H1 (cell line): ENCODE results near the gene CHSY1. TPM values are rescaled to one million over a fixed set of nuclear protein-coding genes. Genes with fewer than 3 reads are reported as not detected.

Source experiments
- CTCF ChIA-PET: fragments of 300-600 bp; sonication (Branson Sonifier 250); formaldehyde crosslinking; loops from one replicate; lab custom pipeline; 2021; ENCODE audit not compliant: partially characterized antibody; lab: Charles Lee
- POLR2A ChIA-PET: fragments of 300-600 bp; sonication (Branson Sonifier 250); formaldehyde crosslinking; loops from one replicate; lab custom pipeline; 2021; ENCODE audit warnings: inconsistent platforms; ENCODE audit not compliant: partially characterized antibody; lab: Charles Lee
- DNase-seq, 2 experiments: peaks; one replicate each; pipeline versions ENCODE4 v3.0.0 to v3.0.0-alpha.2; 2010 to 2022; ENCODE audit warnings: low spot score in 2 of 2, low read depth in 1 of 2, mixed read lengths in 1 of 2
- FAIRE-seq: peaks from 2 replicates; lab custom pipeline; 2011; peaks lifted over from hg19 to GRCh38; lab: Jason Lieb, UNC
- H2AFZ ChIP-seq: 2 replicates; pipeline ENCODE4 v1.8.1; 2012; ENCODE audit warnings: low read length, inconsistent platforms
- H2AK5ac ChIP-seq: 2 replicates; pipeline ENCODE4 v1.6.1; 2013; ENCODE audit warnings: low read depth, low read length
- H2BK120ac ChIP-seq: replicated peaks from 2 replicates; pipeline ENCODE3; 2013; ENCODE audit warnings: low read depth, low read length, inconsistent platforms
- H2BK12ac ChIP-seq: 2 replicates; pipeline ENCODE4 v1.6.1; 2013; ENCODE audit warnings: low read depth, low read length
- H2BK15ac ChIP-seq: 2 replicates; pipeline ENCODE4 v1.6.1; 2013; ENCODE audit warnings: low read length
- H2BK20ac ChIP-seq: 2 replicates; pipeline ENCODE4 v1.6.1; 2013; ENCODE audit warnings: low read length
- H2BK5ac ChIP-seq: 2 replicates; pipeline ENCODE4 v1.6.1; 2013; ENCODE audit warnings: low read depth, low read length
- H3K14ac ChIP-seq: 2 replicates; pipeline ENCODE4 v1.6.1; 2013; ENCODE audit warnings: inconsistent platforms; ENCODE audit not compliant: insufficient read length
- H3K18ac ChIP-seq: 2 replicates; pipeline ENCODE4 v1.6.1; 2013; ENCODE audit warnings: low read length; ENCODE audit errors: extremely low read depth
- H3K23ac ChIP-seq: 2 replicates; pipeline ENCODE4 v1.6.1; 2013; ENCODE audit warnings: inconsistent platforms; ENCODE audit not compliant: insufficient read length
- H3K23me2 ChIP-seq: 2 replicates; pipeline ENCODE4 v1.6.1; 2013; ENCODE audit warnings: low read depth, low read length
- H3K27ac ChIP-seq: 2 replicates; pipeline ENCODE4 v1.6.1; 2011; ENCODE audit warnings: low read depth, low read length, inconsistent platforms
- H3K27me3 ChIP-seq, 4 experiments: replicated peaks in 1 of 4; 1 replicate in 1 of 4; 2 replicates in 3 of 4; pipeline versions ENCODE4 v1.6.1 to v1.8.1; 2011 to 2013; ENCODE audit warnings: low read length in 3 of 4, mild to moderate bottlenecking in 3 of 4, inconsistent platforms in 2 of 4, mixed read lengths in 2 of 4, moderate library complexity in 1 of 4; ENCODE audit not compliant: control insufficient read depth in 3 of 4, insufficient read depth in 3 of 4; ENCODE audit errors: extremely low read depth in 1 of 4
- H3K36me3 ChIP-seq, 4 experiments: 2 replicates each; pipeline versions ENCODE4 v1.6.1 to v1.8.1; 2011 to 2013; ENCODE audit warnings: mild to moderate bottlenecking in 4 of 4, low read length in 3 of 4, moderate library complexity in 2 of 4, control low read depth in 1 of 4, inconsistent platforms in 1 of 4; ENCODE audit not compliant: insufficient read depth in 4 of 4, control insufficient read depth in 2 of 4
- H3K4ac ChIP-seq: replicated peaks from 2 replicates; pipeline ENCODE3; 2013; ENCODE audit warnings: low read length, low read depth, mixed read lengths, inconsistent platforms; ENCODE audit not compliant: insufficient read length
- H3K4me1 ChIP-seq, 4 experiments: replicated peaks in 1 of 4; 1 replicate in 1 of 4; 2 replicates in 3 of 4; pipeline versions ENCODE4 v1.6.1 to v1.8.1; 2011 to 2013; ENCODE audit warnings: low read length in 3 of 4, inconsistent platforms in 2 of 4, mixed read lengths in 1 of 4; ENCODE audit not compliant: insufficient read depth in 4 of 4, control insufficient read depth in 3 of 4
- H3K4me2 ChIP-seq, 2 experiments: 2 replicates each; pipeline versions ENCODE4 v1.6.1 to v1.8.1; 2011 to 2013; ENCODE audit warnings: low read depth in 2 of 2, low read length in 2 of 2, control low read depth in 1 of 2, inconsistent platforms in 1 of 2, mild to moderate bottlenecking in 1 of 2; ENCODE audit not compliant: insufficient read depth in 1 of 2
- H3K4me3 ChIP-seq, 4 experiments: fragments of 200-600, 300-600 bp in 1 of 4; sonication (generic), shearing (Covaris generic), sonication (Bioruptor Twin) in 1 of 4; 2 replicates each; pipeline versions ENCODE4 v1.5.1 to v1.8.1; 2011 to 2016; ENCODE audit warnings: low read length in 4 of 4, low read depth in 3 of 4, control low read depth in 2 of 4, inconsistent platforms in 2 of 4, mild to moderate bottlenecking in 2 of 4, mixed read lengths in 1 of 4, moderate library complexity in 1 of 4; ENCODE audit not compliant: insufficient read depth in 2 of 4; ENCODE audit errors: extremely low read depth in 1 of 4
- H3K56ac ChIP-seq: replicated peaks from 2 replicates; pipeline ENCODE3; 2013; ENCODE audit warnings: low read depth, mild to moderate bottlenecking, mixed read lengths, low read length, inconsistent platforms; ENCODE audit not compliant: insufficient read length
- H3K79me1 ChIP-seq: 2 replicates; pipeline ENCODE4 v1.6.1; 2013; ENCODE audit warnings: low read depth, low read length, control low read depth
- H3K79me2 ChIP-seq, 2 experiments: 2 replicates each; pipeline versions ENCODE4 v1.6.1 to v1.8.1; 2012 to 2013; ENCODE audit warnings: low read length in 2 of 2, mild to moderate bottlenecking in 2 of 2, inconsistent platforms in 1 of 2; ENCODE audit not compliant: insufficient read depth in 2 of 2, control insufficient read depth in 1 of 2
- H3K9ac ChIP-seq, 4 experiments: replicated peaks in 1 of 4; 1 replicate in 1 of 4; 2 replicates in 3 of 4; pipeline versions ENCODE4 v1.6.1 to v1.8.1; 2011 to 2013; ENCODE audit warnings: low read depth in 3 of 4, low read length in 3 of 4, control low read depth in 2 of 4, mild to moderate bottlenecking in 2 of 4, moderate library complexity in 2 of 4, inconsistent platforms in 1 of 4; ENCODE audit errors: extremely low read depth in 1 of 4
- H3K9me3 ChIP-seq, 2 experiments: 2 replicates each; pipeline versions ENCODE4 v1.6.1 to v1.8.1; 2012 to 2013; ENCODE audit warnings: mild to moderate bottlenecking in 2 of 2, moderate library complexity in 2 of 2, control low read depth in 1 of 2, inconsistent platforms in 1 of 2, low read depth in 1 of 2, low read length in 1 of 2, mixed read lengths in 1 of 2; ENCODE audit not compliant: insufficient read depth in 2 of 2
- H4K20me1 ChIP-seq, 2 experiments: replicated peaks in 1 of 2; 2 replicates each; pipeline versions ENCODE3 to v1.8.1; 2011 to 2013; ENCODE audit warnings: inconsistent platforms in 2 of 2, low read length in 2 of 2, mild to moderate bottlenecking in 1 of 2; ENCODE audit not compliant: insufficient read depth in 2 of 2, control insufficient read depth in 1 of 2
- H4K5ac ChIP-seq: 2 replicates; pipeline ENCODE4 v1.6.1; 2013; ENCODE audit warnings: low read length, low read depth, mixed read lengths, inconsistent platforms; ENCODE audit not compliant: insufficient read length
- H4K8ac ChIP-seq: 2 replicates; pipeline ENCODE4 v1.8.0; 2013; ENCODE audit warnings: mild to moderate bottlenecking, moderate library complexity, low read length, inconsistent platforms; ENCODE audit not compliant: insufficient read depth; ENCODE audit errors: extremely low read depth
- H4K91ac ChIP-seq: replicated peaks from 2 replicates; pipeline ENCODE3; 2013; ENCODE audit warnings: low read length, mixed read lengths, inconsistent platforms; ENCODE audit not compliant: insufficient read length
- CREB1 ChIP-seq: IDR thresholded peaks from 2 replicates; pipeline ENCODE4 v1.6.1; 2012; ENCODE audit warnings: inconsistent platforms
- EZH2 ChIP-seq: fragments of 200-600 bp; sonication (generic); IDR thresholded peaks from 2 replicates; pipeline ENCODE4 v1.7.1; 2012; ENCODE audit warnings: low read depth, mild to moderate bottlenecking, moderate library complexity, low read length, inconsistent platforms; ENCODE audit not compliant: severe bottlenecking
- GTF2F1 ChIP-seq: IDR thresholded peaks from 2 replicates; pipeline ENCODE4 v1.6.1; 2012; ENCODE audit warnings: low read depth, low read length, improper control_type of control experiment, borderline replicate concordance
- JUND ChIP-seq: IDR thresholded peaks from 2 replicates; pipeline ENCODE4 v1.6.1; 2011; ENCODE audit warnings: mild to moderate bottlenecking, improper control_type of control experiment, low read length
- MAFK ChIP-seq: IDR thresholded peaks from 2 replicates; pipeline ENCODE4 v1.6.1; 2012; ENCODE audit warnings: low read depth, mild to moderate bottlenecking, improper control_type of control experiment, low read length
- NRF1 ChIP-seq: IDR thresholded peaks from 2 replicates; pipeline ENCODE4 v1.6.1; 2011; ENCODE audit warnings: mild to moderate bottlenecking, low read depth, low read length, improper control_type of control experiment
- SAP30 ChIP-seq: fragments of 300-600 bp; sonication (generic); IDR thresholded peaks from 2 replicates; pipeline ENCODE4 v1.7.1; 2012; ENCODE audit warnings: low read length, moderate library complexity, mild to moderate bottlenecking, inconsistent platforms; ENCODE audit not compliant: insufficient read depth, insufficient replicate concordance
- TAF1 ChIP-seq: IDR thresholded peaks from 2 replicates; pipeline ENCODE4 v1.6.1; 2011; ENCODE audit warnings: mild to moderate bottlenecking, low read depth, low read length
- WGBS, 2 experiments: shearing (Covaris generic) in 1 of 2; methylation state at CpG; one replicate each; pipeline versions ENCODE4 v1.1.6 to v1.1.7; 2013 to 2015; ENCODE audit warnings: low lambda C conversion rate in 2 of 2, mixed read lengths in 2 of 2, inconsistent platforms in 1 of 2, low coverage in 1 of 2, missing lambda C conversion rate in 1 of 2; ENCODE audit not compliant: insufficient replicate concordance in 2 of 2, insufficient coverage in 1 of 2, insufficient read length in 1 of 2; ENCODE audit errors: extremely low coverage in 1 of 2, missing lambda C conversion rate in 1 of 2; 5-methylcytosine and 5-hydroxymethylcytosine counted together
- polyA plus RNA-seq, 7 experiments: library from polyadenylated mRNA; depleted of rRNA in 3 of 7; stranded (reverse) in 5 of 7; unstranded in 2 of 7; fragments of >200 nt in 5 of 7; fragments of 200-250 nt in 2 of 7; gene quantifications; 1 replicate in 5 of 7; 2 replicates in 1 of 7; 4 replicates in 1 of 7; pipeline versions ENCODE4 v1.2.1 to v1.2.3, GENCODE V29; 2011 to 2013; ENCODE audit warnings: missing spikeins in 2 of 7, mixed read lengths in 2 of 7
- total RNA-seq: library from RNA; stranded (reverse); fragmentation: NEBNext Ultra II Directional; extraction: Animal tissue kit (Norgen Biotek cat#: 25700); gene quantifications from 2 replicates; pipeline ENCODE4 v1.2.1, GENCODE V29; 2021
- TF ChIP-seq, protein P1 (sequence below): IDR thresholded peaks from 2 replicates; pipeline ENCODE4 v1.6.1; 2011; ENCODE audit warnings: low read depth, mild to moderate bottlenecking, low read length; ENCODE audit not compliant: insufficient read depth

Gene CHSY1
- total and polyA plus RNA-seq, 2 of the 8 experiments (the other 6 are each of a cell fraction or from before 2014, with no cell fraction given), result 24.9 to 60.7 TPM

DNA sequence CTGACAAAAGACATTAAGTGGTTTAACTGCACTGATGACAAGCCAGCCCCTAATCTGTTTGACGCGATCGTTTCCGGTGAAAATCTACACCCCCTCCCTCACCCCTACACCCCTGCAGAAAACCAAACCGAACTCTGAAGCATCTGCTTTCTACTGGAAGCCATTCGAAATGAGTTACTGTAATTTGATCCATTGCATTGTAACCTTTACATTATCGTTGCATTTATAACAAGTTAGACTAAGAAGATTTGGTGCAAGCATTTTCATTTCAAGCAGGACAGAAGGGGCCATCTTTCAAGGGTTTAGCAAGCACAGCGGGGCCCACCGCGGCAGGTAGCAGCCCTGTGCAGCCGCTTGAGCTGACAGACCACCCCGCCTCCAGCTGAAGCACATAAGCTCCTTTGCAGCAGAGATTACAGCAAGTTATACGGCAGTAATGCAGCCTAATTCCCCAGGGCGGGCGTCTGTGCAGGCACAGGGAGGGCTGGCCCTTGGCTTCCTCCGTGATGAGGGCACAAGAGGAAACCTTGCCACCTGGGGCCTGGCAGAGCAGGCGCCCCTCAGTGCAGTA, 79.3 kb downstream of the CHSY1 start:
- H3K9me3 ChIP-seq, result no peaks in the 10 kb centered on the region
- no peak overlapping the region for H3K4me2 ChIP-seq
- no peak overlapping the region for H2AK5ac ChIP-seq
- no peak for TF ChIP-seq EZH2
- TF ChIP-seq TAF1, result no peak
- no peak for TF ChIP-seq CREB1
- no peak for TF ChIP-seq GTF2F1
- no peak for TF ChIP-seq MAFK
- TF ChIP-seq SAP30, result no peak
- TF ChIP-seq, protein P1, sequence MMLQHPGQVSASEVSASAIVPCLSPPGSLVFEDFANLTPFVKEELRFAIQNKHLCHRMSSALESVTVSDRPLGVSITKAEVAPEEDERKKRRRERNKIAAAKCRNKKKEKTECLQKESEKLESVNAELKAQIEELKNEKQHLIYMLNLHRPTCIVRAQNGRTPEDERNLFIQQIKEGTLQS, result no peak
- TF ChIP-seq JUND, result no peak
- no peak for TF ChIP-seq NRF1

More for the DNA sequence above, 79.3 kb downstream of the CHSY1 start:
- Histone ChIP-seq H4K8ac (peak overlapping the region; percentile 8), H3K4me3 (no peak overlapping the region), H2BK12ac (no peak overlapping the region), H2BK120ac (no peak overlapping the region), H3K79me2 (peaks cover 0 to 7% of the 10 kb centered on the region in 2 experiments; a peak in 2 of 4 replicates), H2AFZ (no peak overlapping the region), H2BK20ac (no peak overlapping the region), H3K36me3 (peaks cover 0 to 6% (median 4%) of the 10 kb centered on the region in 4 experiments; a peak in 3 of 8 replicates), H4K5ac (no peak overlapping the region), H3K23ac (no peak overlapping the region), H3K79me1 (no peaks in the 10 kb centered on the region; the same call in 1 of the 2 replicates), H2BK5ac (0 out of 2 replicates have a peak overlapping the region, but pooled peaks have one; percentile 4), H2BK15ac (no peak overlapping the region), H3K27me3 (no peaks in the 10 kb centered on the region), H3K14ac (no peak overlapping the region), H3K23me2 (no peaks in the 10 kb centered on the region; the same call in 1 of the 2 replicates), H4K91ac (no peak overlapping the region), H3K4me1 (peaks cover 0 to 15% (median under 1%) of the 10 kb centered on the region in 4 experiments; a peak in 4 of 7 replicates), H3K18ac (no peak overlapping the region), H3K9ac (no peak overlapping the region), H3K4ac (no peak overlapping the region), H3K56ac (no peak overlapping the region), H3K27ac (no peak overlapping the region), H4K20me1 (peaks cover 0 to 5% of the 10 kb centered on the region in 2 experiments)
- CTCF ChIA-PET, result interaction anchor here (0.9 to 1.7 kb wide), 6 partner anchors 10 to 79 kb away, joined by 3 to 6 read pairs (median 3); no protein-coding TSS in a partner anchor
- DNase-seq, result no peak
- POLR2A ChIA-PET, result interaction anchor here (0.7 to 1.4 kb wide), 3 partner anchors 11 to 73 kb away, joined by 3 to 4 read pairs (median 3); no protein-coding TSS in a partner anchor
- 86% methylated on average over 17 of the region's 17 CpGs; no CpG with 5 or more reads in 1 of the 2 experiments for whole genome bisulfite sequencing, 2 experiments
- FAIRE-seq, result no peak
